Measurements from ENCODE around the gene SS18L1.
A peak's percentile ranks its signal among the peaks of the same experiment; 100 is the strongest.
"Not testable (repeated sequence)": the region's sequence is repeated elsewhere in the genome, so short reads cannot be mapped to it uniquely, and the experiment has no call there.

The SS18L1 gene, protein sequence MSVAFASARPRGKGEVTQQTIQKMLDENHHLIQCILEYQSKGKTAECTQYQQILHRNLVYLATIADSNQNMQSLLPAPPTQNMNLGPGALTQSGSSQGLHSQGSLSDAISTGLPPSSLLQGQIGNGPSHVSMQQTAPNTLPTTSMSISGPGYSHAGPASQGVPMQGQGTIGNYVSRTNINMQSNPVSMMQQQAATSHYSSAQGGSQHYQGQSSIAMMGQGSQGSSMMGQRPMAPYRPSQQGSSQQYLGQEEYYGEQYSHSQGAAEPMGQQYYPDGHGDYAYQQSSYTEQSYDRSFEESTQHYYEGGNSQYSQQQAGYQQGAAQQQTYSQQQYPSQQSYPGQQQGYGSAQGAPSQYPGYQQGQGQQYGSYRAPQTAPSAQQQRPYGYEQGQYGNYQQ

DNA sequence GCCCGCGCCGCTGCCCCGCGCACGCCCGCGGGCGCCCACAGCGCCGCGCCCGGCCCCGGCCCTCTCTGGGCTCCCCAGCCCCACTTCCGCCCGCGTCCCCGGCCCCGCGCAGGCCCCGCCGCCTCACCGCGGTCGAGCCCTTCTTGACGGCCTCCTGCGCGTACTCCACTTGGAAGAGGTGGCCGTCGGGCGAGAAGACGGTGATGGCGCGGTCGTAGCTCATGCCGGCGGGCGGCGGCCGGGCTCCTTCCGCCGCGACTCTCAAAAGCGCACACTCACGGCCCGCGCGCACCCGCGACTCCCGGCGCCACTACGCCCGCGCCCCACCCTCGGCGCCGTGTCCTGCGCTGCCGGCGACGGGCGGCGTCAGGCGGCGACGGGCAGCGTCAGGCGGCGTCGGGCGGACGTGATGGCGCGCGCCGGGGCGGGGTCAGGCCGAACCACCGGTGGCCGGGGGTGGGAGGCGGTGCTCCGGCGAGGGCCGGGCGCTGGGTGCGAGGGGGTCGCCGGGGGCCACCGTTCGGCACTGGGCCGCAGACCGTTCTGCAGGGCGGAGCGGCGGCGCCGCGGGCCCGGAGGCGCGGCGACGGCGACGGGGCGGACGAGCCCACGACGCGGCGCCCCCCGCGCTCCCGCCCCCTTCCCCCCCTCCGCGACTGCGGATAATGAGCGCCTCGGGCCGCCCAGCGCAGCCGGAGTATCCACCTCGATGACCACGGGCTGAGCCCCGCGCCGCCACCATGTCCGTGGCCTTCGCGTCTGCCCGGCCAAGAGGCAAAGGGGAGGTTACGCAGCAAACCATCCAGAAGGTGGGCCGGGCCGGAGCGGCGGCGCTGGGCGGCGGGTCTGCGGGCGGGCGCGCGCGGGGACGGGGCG lies at the start of gene SS18L1, which contains the start of gene PSMA7:
Gene SS18L1, plus strand, starts transcription at position 689 of the 876 bp plus-strand sequence. Its CDS starts 52 bp downstream, at position 741.
Gene PSMA7, minus strand, starts transcription at position 314 of the 876 bp plus-strand sequence. Its CDS starts 91 bp downstream, at position 223.
- FAIRE-seq (peak; percentile 47), DNase-seq (ENCODE audit: extremely low spot score, insufficient read length, low read depth) (peak; percentile 85)

DNA sequence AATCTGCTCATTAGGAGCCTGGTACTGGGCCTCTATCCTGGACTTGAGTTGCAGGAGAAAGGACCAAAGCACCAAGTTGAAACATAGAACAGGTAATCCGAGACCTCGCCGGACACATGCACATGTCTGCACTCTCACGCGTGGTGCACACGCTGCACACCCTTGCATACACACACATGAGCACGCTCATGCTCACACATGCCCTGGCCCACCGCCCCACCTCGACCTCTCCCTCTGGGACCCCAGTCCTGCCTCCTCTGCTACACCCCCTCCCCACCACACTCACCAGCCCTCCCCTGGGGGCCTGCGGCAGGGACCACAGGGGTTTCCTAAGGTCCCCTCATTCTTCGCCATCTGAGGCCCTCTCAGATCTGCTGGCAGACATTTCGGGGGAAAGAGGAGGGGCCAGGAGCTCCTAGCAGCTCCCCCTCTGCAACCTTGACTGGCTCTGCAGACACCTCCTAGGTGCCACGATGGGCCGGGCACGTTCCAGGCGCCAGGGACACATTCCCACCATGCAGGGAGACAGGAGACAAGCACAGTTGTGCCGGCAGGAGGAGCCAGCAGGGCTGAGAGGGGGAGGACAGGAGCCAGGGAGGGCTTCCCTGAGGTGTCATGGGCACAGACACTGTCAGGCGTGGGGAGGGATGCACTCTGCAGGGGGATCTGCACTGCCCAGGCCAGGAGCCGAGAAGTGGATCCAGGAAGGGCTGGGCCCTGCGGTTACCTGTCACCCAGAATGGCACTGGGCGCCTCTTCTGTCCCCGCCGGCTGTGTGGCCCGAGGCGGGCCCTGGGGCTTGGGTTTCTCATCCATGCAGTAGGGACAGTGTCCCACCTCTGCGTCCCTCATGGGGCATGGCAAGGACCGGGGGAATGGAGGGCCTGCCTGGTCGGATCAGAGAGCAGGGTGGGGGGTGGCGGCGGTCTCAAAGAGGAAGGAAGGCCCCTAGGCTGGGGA lies 46.9 kb upstream of the SS18L1 start:
- FAIRE-seq, result no peak

DNA sequence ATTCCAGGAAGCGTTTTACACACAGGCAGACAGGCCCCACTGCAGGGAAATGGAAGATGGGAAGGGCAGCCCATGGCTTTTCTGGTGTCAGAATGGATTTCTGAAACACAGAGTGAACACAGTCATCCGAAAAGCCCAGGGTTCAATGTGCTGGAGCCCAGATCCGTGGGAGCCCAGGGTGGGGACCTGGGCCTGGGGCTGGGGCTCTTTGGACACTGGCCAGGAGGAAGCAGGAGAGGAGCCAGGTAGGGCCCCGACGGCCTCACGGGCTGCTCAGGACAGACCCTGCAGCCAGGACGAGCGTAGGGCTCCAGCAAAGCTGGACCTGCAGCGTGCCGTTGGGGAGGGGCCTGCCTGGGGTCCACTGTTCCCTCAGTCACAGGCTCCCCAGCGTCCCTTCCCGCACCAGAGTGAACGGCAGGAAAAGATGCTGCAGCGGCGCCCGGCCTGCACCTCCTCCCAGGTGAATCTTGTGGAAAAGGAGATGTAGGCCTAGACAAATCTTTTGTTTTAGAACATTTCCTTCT lies 45.6 kb upstream of the SS18L1 start:
- no peak for DNase-seq (ENCODE audit: extremely low spot score, insufficient read length, low read depth)
- no peak for FAIRE-seq

More for the DNA sequence above, 46.9 kb upstream of the SS18L1 start:
- DNase-seq (ENCODE audit: extremely low spot score, insufficient read length, low read depth), result no peak

DNA sequence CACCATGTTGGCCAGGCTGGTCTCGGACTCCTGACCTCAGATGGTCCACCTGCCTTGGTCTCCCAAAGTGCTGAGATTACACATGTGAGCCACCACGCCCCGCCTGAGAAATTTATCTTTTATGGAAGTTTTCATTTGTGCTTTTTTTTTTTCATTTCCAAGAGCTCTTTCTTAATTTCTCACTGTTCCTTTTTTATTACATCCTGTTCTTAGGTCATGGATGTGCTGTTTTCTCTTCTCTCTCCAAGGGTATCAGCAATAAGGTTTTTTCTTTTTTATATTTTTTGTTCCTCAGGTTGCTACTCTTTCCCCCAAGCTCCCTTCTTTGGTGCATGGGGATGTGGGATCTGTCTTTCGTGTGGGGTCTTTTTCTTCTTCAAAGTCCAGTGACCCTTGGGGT lies 42.5 kb upstream of the SS18L1 start:
- DNase-seq (ENCODE audit: extremely low spot score, insufficient read length, low read depth) (no peak), FAIRE-seq (no peak)

DNA sequence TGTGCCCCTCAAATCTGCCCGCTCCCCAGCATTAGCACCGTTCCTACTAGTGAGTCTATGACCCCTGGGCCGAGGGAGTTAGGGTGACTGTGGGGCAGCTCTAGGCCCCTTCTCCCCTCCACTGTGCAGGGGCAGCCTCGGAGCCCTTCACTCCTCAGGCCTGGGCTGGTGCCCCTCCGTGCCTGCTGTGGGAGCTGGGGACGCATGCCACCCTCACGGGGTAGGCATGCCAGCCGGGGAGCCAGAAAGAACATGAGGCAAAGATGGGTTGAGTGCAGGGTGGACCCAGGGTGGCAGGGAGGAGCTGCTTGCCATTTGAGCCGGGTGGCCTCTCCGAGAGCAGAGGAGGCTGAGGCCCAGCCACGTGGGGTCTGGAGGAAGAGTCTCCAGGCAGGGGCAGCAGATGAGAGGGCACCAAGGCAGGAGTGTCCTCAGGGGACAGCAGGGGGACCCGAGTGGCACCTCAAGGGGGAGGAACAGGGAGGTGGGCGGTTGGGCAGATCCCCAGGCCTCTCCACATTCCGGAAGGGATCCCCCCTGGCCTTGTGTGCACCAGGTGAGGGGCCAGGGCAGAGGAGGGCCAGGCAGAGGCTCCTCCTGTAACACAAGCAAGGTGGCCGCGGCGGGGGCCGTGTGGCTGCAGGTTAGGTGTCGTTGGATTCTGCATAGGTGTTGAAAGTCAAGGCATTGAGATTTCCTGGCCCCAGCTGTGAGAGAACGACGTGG lies 39.9 kb upstream of the SS18L1 start:
- FAIRE-seq (no peak), DNase-seq (ENCODE audit: extremely low spot score, insufficient read length, low read depth) (no peak)

DNA sequence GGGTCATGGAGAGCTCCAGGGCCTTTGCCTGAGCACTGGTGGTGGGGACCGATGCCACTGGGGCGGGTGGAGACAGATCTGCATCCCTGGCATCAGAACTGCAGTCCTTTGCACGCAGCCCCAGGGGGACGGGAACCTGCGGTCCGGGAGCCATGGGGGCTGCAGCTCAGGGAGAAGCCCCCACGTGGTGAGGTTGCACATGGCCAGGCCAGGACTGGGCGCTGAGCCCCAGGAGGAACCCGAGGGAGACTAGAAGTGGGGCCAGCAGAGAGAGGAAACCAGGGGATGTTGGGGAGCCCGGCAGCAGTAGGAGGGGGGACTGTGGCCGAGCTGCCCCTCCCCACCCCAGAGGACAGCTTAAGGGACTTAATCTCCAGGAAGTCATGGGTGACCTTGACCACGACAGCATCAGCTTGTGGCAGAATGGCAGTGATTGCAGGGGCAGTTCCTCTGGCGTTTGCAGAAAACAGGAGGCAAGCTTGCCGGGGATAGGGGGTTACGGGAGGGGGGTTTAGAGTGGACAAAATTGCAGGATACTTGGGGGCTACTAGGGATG lies 39.3 kb upstream of the SS18L1 start:
- FAIRE-seq (no peak), DNase-seq (ENCODE audit: extremely low spot score, insufficient read length, low read depth) (no peak)

DNA sequence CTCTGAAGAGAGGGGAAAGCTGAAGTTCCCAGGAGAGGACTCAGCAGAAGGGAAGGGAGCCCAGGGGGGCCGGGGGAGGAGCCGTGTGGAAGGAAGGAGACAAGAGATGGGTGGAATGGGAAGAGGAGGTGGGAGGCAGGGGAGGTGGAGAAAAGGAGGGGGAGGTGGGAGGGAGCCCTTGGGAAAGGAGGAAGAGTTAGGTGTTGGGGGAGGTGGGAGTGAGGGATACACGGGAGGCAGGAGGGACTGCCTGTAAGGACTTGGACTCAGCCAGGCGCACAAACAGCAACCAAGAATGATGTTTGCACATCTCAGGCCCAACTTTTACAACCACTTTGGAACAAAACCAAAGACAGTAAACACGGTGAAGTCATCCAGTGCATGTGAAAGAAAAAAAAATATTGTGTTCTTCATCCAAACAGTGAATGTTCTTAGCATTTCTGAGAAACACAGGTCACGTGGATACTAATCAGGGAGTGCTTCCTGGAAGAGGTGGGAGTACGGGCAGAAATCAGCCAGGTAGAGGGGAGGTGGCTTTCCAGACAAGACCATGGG lies 38.7 kb upstream of the SS18L1 start:
- DNase-seq (ENCODE audit: extremely low spot score, insufficient read length, low read depth) (no peak), FAIRE-seq (no peak)

DNA sequence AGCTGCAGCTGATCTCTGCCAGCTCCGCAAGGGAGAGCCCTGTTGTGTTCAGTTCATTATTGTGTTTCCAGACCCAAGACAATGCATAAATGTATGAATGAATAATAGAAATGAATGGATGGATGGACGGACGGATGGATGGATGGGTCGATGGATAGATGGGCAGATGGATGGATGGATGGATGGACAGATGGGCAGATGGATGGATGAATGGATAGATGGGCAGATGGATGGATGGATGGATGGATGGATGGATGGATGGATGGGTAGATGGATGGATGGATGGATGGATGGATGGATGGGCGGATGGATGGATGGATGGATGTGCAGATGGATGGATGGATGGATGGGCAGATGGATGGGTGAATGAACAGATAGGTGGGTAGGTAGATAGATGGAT lies 38.0 kb upstream of the SS18L1 start:
- no peak for FAIRE-seq
- no peak for DNase-seq (ENCODE audit: extremely low spot score, insufficient read length, low read depth)

DNA sequence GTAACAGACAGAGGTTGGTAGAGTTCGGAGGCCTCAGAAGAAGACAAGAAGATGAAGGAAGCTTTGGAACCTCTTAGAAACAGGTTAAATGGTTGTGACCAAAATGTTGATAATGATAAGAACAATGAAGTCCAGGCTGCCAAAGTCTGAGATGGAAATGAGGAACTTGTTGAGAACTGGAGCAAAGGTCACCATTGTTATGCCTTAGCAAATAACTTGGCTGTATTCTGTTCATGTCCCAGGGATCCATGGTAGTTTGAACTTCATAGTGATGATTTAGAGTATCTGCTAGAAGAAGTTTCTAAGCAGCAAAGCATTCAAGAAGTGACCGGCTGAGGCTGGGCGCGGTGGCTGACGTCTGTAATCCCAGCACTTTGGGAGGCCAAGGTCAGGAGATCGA lies 32.4 kb upstream of the SS18L1 start:
- DNase-seq (ENCODE audit: extremely low spot score, insufficient read length, low read depth), result no peak
- no peak for FAIRE-seq

DNA sequence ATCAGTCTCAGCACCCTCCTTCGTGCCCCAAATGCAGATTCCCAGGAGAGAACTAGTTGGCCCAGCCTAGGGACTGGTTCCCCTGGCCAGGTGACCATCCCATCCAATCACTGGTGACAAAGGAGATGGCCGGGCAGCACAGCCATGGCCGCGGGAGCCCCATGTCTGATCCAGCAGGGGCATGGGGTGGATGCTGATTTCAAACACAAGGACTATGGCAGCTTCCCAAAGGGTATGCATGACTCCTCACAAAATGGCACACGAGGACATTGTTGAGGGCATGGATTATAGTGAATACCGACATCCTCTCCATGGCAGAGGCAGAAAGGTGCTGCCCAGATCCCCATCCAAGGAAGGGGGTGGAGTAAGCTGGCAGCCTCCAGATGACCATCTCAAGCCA lies 31.2 kb upstream of the SS18L1 start:
- no peak for FAIRE-seq
- no peak for DNase-seq (ENCODE audit: extremely low spot score, insufficient read length, low read depth)

DNA sequence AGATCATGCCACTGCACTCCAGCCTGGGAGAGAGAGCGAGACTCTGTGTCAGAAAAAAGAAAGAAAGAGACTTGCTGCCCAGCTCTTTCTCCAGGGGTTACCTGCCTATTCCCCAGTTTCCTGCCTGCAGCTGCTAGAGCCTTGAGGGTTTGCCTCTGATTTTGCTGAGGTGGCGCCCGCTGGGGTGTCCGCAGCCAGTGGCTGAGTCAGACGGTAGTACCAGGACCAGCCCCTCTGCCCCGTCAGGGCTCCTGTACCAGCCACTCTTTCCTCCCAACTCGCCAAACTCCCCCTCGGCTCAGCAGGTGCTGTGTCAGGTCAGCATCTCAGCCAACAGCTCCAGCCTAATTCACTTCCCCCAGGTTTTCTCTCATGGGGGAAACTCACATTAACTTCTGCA lies 28.7 kb upstream of the SS18L1 start:
- no peak for DNase-seq (ENCODE audit: extremely low spot score, insufficient read length, low read depth)
- no peak for FAIRE-seq

DNA sequence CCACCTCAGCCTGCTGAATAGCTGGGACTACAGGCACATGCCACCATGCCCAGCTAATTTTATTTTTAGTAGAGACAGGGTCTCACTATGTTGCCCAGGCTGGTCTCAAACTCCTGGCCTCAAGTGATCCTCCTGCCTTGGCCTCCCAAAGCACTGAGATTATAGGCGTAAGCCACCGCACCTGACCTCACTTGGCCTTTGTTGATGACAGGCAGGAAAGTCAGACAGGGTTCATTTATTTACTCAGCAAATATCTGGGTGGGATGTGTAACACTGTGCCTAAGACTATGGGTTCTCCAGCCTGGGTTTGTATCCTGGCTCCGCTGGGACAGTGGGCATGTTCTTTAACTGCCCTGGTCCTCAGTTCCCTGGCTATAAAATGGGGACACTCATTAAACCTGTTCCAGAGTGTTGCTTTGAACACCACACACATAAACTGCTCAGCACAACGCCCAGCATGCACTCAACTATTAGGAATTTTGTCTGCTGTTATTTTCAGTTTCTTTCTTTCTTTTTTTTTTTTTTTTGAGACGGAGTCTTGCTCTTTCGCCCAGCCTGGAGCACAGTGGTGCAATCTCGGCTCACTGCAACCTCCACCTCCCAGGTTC lies 27.7 kb upstream of the SS18L1 start:
- not testable (repeated sequence) for FAIRE-seq; DNase-seq (ENCODE audit: extremely low spot score, insufficient read length, low read depth)

DNA sequence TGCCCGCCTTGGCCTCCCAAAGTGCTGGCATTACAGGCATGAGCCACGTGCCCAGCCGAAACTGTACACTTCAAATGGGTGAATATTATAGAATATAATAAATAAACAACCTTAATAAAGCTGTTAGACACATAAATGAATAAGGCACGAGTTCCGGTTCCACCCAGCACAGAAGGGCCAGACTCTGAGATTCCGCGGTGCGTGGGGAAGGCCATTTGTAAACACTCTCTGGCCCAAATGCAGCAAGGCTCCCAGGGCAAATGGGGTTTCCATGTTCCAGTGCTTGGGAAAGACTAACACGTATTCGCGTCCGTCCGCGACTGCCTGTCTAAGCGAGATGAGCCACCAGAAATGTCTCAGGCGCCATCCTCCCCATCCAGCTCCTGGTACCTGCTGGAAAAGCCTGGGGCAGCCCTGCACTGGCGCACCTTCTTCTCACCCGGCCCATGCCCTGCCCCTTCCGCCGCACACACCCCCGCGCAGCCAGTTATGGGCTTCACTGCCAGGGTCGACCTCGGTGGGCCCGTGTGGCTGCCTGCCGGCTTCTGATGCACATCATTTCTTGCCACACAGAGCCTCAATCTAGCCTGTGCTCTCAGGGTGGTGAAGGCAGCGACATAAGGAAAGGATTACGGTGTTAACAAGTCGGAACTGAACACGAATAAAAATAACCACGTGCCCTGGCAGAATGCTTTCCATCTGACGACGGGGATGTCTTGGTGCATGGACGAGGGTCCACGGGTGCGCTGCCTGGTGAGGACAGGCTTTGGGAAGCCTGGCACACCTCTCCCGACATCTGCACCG lies 26.8 kb upstream of the SS18L1 start:
- FAIRE-seq (no peak), DNase-seq (ENCODE audit: extremely low spot score, insufficient read length, low read depth) (no peak)

DNA sequence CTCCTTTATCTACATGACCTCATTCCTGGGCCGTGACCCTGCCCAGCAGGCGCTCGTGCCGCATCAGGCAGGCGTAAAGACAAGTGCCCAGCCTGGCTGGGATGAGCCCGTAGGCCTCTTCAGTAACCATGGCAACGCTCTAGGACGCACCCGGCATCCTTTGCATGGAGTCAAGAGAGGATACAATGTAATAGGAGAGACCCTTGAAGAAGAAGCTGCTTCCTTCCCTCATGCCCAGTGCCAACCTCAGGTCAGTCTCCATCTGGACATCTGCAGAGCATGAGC lies 26.3 kb upstream of the SS18L1 start:
- no peak for DNase-seq (ENCODE audit: extremely low spot score, insufficient read length, low read depth)
- FAIRE-seq, result no peak

DNA sequence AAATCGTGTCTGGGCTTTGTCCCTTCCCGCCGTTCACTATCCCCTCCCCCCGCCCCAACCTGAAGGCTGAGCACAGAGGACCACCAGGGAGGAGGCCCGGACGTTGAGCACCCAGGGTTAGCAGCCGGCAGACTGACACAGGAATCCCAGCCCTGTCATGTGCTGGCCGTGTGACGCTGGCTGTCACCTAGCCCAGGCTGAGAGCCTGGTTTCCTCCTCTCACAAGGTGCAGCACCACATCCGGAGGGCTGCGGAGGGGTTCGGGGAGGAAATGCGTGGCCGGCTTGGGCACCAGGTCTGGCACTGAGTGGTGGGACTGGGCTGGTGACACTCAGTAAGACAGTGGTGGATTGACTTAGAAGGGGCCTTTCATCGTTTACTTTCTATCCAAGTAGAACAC lies 25.9 kb upstream of the SS18L1 start:
- DNase-seq (ENCODE audit: extremely low spot score, insufficient read length, low read depth) (no peak), FAIRE-seq (no peak)

DNA sequence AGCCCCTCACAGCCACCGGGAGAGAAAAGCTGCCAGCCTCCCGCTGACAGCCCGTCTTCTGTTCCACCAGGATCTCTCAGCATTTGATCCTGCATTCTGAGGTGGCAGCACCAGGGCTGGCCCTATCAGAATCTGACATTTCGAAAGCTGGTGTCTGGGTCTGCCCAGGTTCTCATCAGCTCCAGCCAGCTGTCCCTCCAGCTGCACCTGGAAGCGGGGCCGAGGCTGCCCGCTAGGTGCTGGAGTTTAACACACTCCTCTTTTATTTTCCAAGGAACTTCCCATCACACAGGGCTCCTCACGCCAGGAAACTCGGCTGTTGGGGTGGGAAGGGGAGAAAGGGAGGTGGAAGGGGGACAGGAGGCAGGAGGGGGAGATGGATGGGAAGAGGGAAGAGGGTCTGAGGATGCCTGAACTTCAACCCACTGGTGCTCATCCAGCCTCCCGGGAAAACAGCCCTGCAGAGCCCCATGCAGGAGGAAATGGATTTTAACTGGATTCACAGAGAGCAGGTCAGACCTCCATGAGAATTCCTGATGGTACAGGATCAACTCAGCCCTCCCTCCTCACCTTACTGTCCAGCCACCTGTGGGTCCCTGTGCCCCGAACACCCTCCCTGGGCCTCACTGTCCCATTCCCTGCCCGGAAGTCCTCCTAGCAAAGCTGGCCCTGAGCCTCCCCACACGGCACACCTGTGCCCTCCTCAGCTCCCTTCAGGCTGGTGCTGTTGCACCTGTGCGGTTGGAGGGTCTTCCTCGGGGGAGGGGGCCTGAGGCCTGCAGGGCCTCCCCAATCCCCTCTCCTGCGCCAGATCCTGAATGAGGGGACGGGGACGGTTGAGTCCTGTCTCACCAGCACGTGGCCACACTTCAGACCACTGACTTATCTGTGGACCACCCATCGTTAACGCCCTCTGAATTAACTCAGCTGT lies 25.2 kb upstream of the SS18L1 start:
- DNase-seq (ENCODE audit: extremely low spot score, insufficient read length, low read depth), result no peak
- FAIRE-seq, result no peak

Data from GM18507 (cell line).